SK-N-SH (cell line): Measurements from ENCODE around the gene CNTN4. TPM values are rescaled to one million over a fixed set of nuclear protein-coding genes. Genes with fewer than 3 reads are reported as not detected.

Source experiments
- CTCF ChIA-PET: fragments of 300-600, 350-600 bp; formaldehyde crosslinking; extraction: SDS; loops from one replicate; lab custom pipeline; 2021; lab: Yijun Ruan, JAX
- POLR2A ChIA-PET: fragments of 350-600 bp; sonication (Branson Sonifier 250); formaldehyde crosslinking; extraction: SDS; loops from one replicate; lab custom pipeline; 2020; ENCODE audit warnings: antibody characterized with exemption, inconsistent platforms; lab: Yijun Ruan, JAX
- DNase-seq: peaks from one replicate; pipeline ENCODE4 v3.0.0; 2012
- H2AFZ ChIP-seq: fragments of 200-600 bp; sonication (generic); 2 replicates; pipeline ENCODE4 v1.8.1; 2016; ENCODE audit warnings: antibody characterized with exemption, mild to moderate bottlenecking, low read depth
- H3F3A ChIP-seq: fragments of 200-600 bp; sonication (generic); replicated peaks from 2 replicates; pipeline ENCODE3; 2016; ENCODE audit warnings: antibody characterized with exemption, mild to moderate bottlenecking; ENCODE audit not compliant: insufficient read depth
- H3K27ac ChIP-seq, 2 experiments: fragments of 200-500 bp in 1 of 2; fragments of 200-600 bp in 1 of 2; sonication (Bioruptor generic) in 1 of 2; sonication (generic), shearing (Covaris generic) in 1 of 2; 2 replicates each; pipeline versions ENCODE4 v1.5.1 to v1.6.1; 2014 to 2016; ENCODE audit warnings: low read depth in 2 of 2, inconsistent platforms in 1 of 2, low read length in 1 of 2, mild to moderate bottlenecking in 1 of 2, mixed read lengths in 1 of 2
- H3K27me3 ChIP-seq: fragments of 200-600 bp; sonication (generic), shearing (Covaris generic); 2 replicates; pipeline ENCODE4 v1.6.1; 2016; ENCODE audit warnings: mixed run types; ENCODE audit not compliant: insufficient read depth
- H3K36me3 ChIP-seq, 2 experiments: fragments of 200-500 bp in 1 of 2; fragments of 200-600 bp in 1 of 2; sonication (Bioruptor generic) in 1 of 2; sonication (generic) in 1 of 2; replicated peaks in 1 of 2; 2 replicates each; pipeline versions ENCODE3 to v1.5.1; 2014 to 2016; ENCODE audit warnings: low read length in 1 of 2, mild to moderate bottlenecking in 1 of 2; ENCODE audit not compliant: insufficient read depth in 2 of 2, control insufficient read depth in 1 of 2
- H3K4me1 ChIP-seq, 2 experiments: fragments of 200-500 bp in 1 of 2; fragments of 200-600 bp in 1 of 2; sonication (Bioruptor generic) in 1 of 2; sonication (generic), shearing (Covaris generic) in 1 of 2; 2 replicates each; pipeline versions ENCODE4 v1.5.1 to v1.6.1; 2014 to 2016; ENCODE audit warnings: low read depth in 1 of 2, low read length in 1 of 2, mixed run types in 1 of 2; ENCODE audit not compliant: insufficient read depth in 2 of 2, control insufficient read depth in 1 of 2
- H3K4me2 ChIP-seq: fragments of 200-600 bp; sonication (generic), shearing (Covaris generic); 2 replicates; pipeline ENCODE4 v1.6.1; 2017; ENCODE audit warnings: mixed run types
- H3K4me3 ChIP-seq, 2 experiments: fragments of 200-500 bp in 1 of 2; fragments of 200-600 bp in 1 of 2; sonication (Bioruptor generic) in 1 of 2; sonication (generic), shearing (Covaris generic) in 1 of 2; 2 replicates each; pipeline versions ENCODE4 v1.5.1 to v1.8.1; 2014 to 2016; ENCODE audit warnings: low read depth in 2 of 2, inconsistent platforms in 1 of 2, low read length in 1 of 2, mild to moderate bottlenecking in 1 of 2, mixed read lengths in 1 of 2, moderate library complexity in 1 of 2
- H3K79me2 ChIP-seq: fragments of 200-600 bp; sonication (generic); 2 replicates; pipeline ENCODE4 v1.8.1; 2017; ENCODE audit warnings: mild to moderate bottlenecking; ENCODE audit not compliant: insufficient read depth
- H3K9ac ChIP-seq: fragments of 200-600 bp; sonication (generic); 2 replicates; pipeline ENCODE4 v1.6.1; 2017; ENCODE audit warnings: mixed run types
- H3K9me2 ChIP-seq: fragments of 200-600 bp; sonication (generic); 2 replicates; pipeline ENCODE4 v1.6.1; 2017; ENCODE audit warnings: mixed run types
- H3K9me3 ChIP-seq: fragments of 200-600 bp; sonication (generic); 2 replicates; pipeline ENCODE4 v1.6.1; 2017; ENCODE audit warnings: mixed run types, mild to moderate bottlenecking, moderate library complexity
- H4K20me1 ChIP-seq: fragments of 200-600 bp; sonication (generic); 2 replicates; pipeline ENCODE4 v1.6.1; 2017; ENCODE audit warnings: mild to moderate bottlenecking, mixed run types; ENCODE audit not compliant: insufficient read depth
- CHD2 ChIP-seq: fragments of 150-350 bp; IDR thresholded peaks from 2 replicates; pipeline ENCODE4 v1.6.1; 2018; ENCODE audit warnings: low read length; ENCODE audit not compliant: partially characterized antibody
- EP300 ChIP-seq, 2 experiments: IDR thresholded peaks; 2 replicates each; pipeline versions ENCODE4 v1.4.0 to v1.6.1; 2012; ENCODE audit warnings: borderline replicate concordance in 1 of 2, low read depth in 1 of 2, low read length in 1 of 2
- FOXJ3 ChIP-seq: sonication (generic); formaldehyde crosslinking; IDR thresholded peaks from 2 replicates; pipeline ENCODE4 v1.5.1; 2020; ENCODE audit warnings: mild to moderate bottlenecking, missing genetic modification reagents
- FOXM1 ChIP-seq: IDR thresholded peaks from 2 replicates; pipeline ENCODE4 v1.4.0; 2012; ENCODE audit warnings: low read depth, mild to moderate bottlenecking
- MAX ChIP-seq: IDR thresholded peaks from 2 replicates; pipeline ENCODE4 v1.4.0; 2012; ENCODE audit warnings: low read depth
- MXI1 ChIP-seq: IDR thresholded peaks from 2 replicates; pipeline ENCODE4 v1.6.1; 2012; ENCODE audit warnings: mild to moderate bottlenecking, low read depth, low read length, improper control_type of control experiment
- POLR2AphosphoS5 ChIP-seq: IDR thresholded peaks from 2 replicates; pipeline ENCODE4 v1.6.1; 2012; ENCODE audit warnings: low read depth, low read length
- RCOR1 ChIP-seq: fragments of 150-350 bp; IDR thresholded peaks from 2 replicates; pipeline ENCODE4 v1.6.1; 2017; ENCODE audit warnings: antibody characterized with exemption, low read length
- RFX5 ChIP-seq: IDR thresholded peaks from 2 replicates; pipeline ENCODE4 v1.6.1; 2012; ENCODE audit warnings: mild to moderate bottlenecking, improper control_type of control experiment, low read length
- SMC3 ChIP-seq: IDR thresholded peaks from 2 replicates; pipeline ENCODE4 v1.6.1; 2012; ENCODE audit warnings: low read depth, low read length, improper control_type of control experiment
- TAF1 ChIP-seq: IDR thresholded peaks from 2 replicates; pipeline ENCODE4 v1.6.1; 2012; ENCODE audit warnings: low read depth, mild to moderate bottlenecking, low read length, moderate library complexity, borderline replicate concordance
- TCF12 ChIP-seq: IDR thresholded peaks from 2 replicates; pipeline ENCODE4 v1.4.0; 2012
- TEAD4 ChIP-seq: IDR thresholded peaks from 2 replicates; pipeline ENCODE4 v1.4.0; 2012; ENCODE audit warnings: mild to moderate bottlenecking, borderline replicate concordance; ENCODE audit not compliant: insufficient read depth
- YY1 ChIP-seq: IDR thresholded peaks from 2 replicates; pipeline ENCODE4 v1.4.0; 2012; ENCODE audit warnings: low read depth, mild to moderate bottlenecking
- ZBTB33 ChIP-seq: IDR thresholded peaks from 2 replicates; pipeline ENCODE4 v1.4.0; 2012; ENCODE audit warnings: low read depth, borderline replicate concordance
- WGBS: methylation state at CpG from one replicate; pipeline ENCODE4 v1.1.6; 2017; ENCODE audit warnings: low lambda C conversion rate; 5-methylcytosine and 5-hydroxymethylcytosine counted together
- polyA plus RNA-seq, 3 experiments: library from polyadenylated mRNA; depleted of rRNA; stranded (reverse); fragments of >200 nt; gene quantifications; 2 replicates each; pipeline ENCODE4 v1.2.3, GENCODE V29; 2012
- TF ChIP-seq, protein P1 (sequence below): IDR thresholded peaks from 2 replicates; pipeline ENCODE4; 2012
- TF ChIP-seq, protein P2 (sequence below): fragments of 150-350 bp; IDR thresholded peaks from 2 replicates; pipeline ENCODE4 v1.6.1; 2017; ENCODE audit warnings: antibody characterized with exemption, low read length, low read depth, borderline replicate concordance

CNTN4 gene
- polyA plus RNA-seq, 1 of the 3 experiments (the other 2 are of a cell fraction), result 0.12 TPM

GRCh38 chr3:2212206-2212605 lies 113.5 kb downstream of the CNTN4 start:
- H3F3A ChIP-seq, result no peaks in the 10 kb centered on the region
- H2AFZ ChIP-seq, result no peak overlapping the region
- TF ChIP-seq FOXJ3 (CRISPR knock-in tag) (no peak), MXI1 (no peak), TCF12 (no peak), EP300 (IDR thresholded peaks at IDR 0.05; ENCODE audit: borderline replicate concordance in 1 of 2, low read depth in 1 of 2, low read length in 1 of 2) (no peak), POLR2AphosphoS5 (no peak), TEAD4 (no peak), RCOR1 (no peak), FOXM1 (no peak), MAX (no peak), SMC3 (no peak), TAF1 (no peak), ZBTB33 (no peak), YY1 (no peak), CHD2 (no peak), RFX5 (no peak)
- TF ChIP-seq, protein P1, sequence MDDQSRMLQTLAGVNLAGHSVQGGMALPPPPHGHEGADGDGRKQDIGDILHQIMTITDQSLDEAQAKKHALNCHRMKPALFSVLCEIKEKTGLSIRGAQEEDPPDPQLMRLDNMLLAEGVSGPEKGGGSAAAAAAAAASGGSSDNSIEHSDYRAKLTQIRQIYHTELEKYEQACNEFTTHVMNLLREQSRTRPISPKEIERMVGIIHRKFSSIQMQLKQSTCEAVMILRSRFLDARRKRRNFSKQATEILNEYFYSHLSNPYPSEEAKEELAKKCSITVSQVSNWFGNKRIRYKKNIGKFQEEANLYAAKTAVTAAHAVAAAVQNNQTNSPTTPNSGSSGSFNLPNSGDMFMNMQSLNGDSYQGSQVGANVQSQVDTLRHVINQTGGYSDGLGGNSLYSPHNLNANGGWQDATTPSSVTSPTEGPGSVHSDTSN, result no peak
- TF ChIP-seq, protein P2, sequence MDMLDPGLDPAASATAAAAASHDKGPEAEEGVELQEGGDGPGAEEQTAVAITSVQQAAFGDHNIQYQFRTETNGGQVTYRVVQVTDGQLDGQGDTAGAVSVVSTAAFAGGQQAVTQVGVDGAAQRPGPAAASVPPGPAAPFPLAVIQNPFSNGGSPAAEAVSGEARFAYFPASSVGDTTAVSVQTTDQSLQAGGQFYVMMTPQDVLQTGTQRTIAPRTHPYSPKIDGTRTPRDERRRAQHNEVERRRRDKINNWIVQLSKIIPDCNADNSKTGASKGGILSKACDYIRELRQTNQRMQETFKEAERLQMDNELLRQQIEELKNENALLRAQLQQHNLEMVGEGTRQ, result no peak
- no peaks in the 10 kb centered on the region for H3K4me1 ChIP-seq
- WGBS, result 29% methylated on average over 3 of the region's 3 CpGs
- no peak overlapping the region for H3K9ac ChIP-seq
- no peaks in the 10 kb centered on the region for H4K20me1 ChIP-seq
- ChIA-PET POLR2A (no interaction called here), CTCF (no interaction called here)
- H3K27ac ChIP-seq, result no peak overlapping the region
- H3K9me2 ChIP-seq, result no peaks in the 10 kb centered on the region
- DNase-seq, result no peak
- no peaks in the 10 kb centered on the region for H3K27me3 ChIP-seq
- H3K4me3 ChIP-seq, result no peak overlapping the region
- H3K79me2 ChIP-seq, result no peaks in the 10 kb centered on the region
- no peaks in the 10 kb centered on the region for H3K36me3 ChIP-seq
- no peak overlapping the region for H3K4me2 ChIP-seq
- no peaks in the 10 kb centered on the region for H3K9me3 ChIP-seq
